Measurements from ENCODE around the gene CYP2R1.

The CYP2R1 gene

DNA sequence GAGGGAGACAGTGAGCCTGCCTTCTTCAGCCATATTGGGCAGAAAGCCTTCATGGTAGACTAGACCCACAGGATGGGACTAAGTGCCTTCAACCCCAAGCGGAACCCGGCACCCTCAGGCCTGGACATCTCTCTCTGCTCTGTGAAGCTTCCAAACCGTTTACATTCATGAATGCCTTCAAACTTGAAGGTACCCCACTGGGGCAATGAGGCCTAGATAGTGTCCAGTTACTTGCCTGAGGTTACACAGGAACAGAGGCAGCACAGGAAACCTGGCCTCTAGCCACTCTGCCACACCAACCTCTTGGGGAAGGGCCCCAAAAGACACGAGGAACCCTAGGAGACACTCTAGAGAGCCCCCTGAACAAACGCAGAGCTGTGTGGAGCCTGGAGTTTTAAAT, 14.5 kb upstream of the CYP2R1 start:
- no peak overlapping the region for H3K4me3 ChIP-seq (ENCODE audit: control insufficient read depth, low read depth, low read length)
- DNase-seq (ENCODE audit: low read depth), result no peak
- TF ChIP-seq, protein P1, sequence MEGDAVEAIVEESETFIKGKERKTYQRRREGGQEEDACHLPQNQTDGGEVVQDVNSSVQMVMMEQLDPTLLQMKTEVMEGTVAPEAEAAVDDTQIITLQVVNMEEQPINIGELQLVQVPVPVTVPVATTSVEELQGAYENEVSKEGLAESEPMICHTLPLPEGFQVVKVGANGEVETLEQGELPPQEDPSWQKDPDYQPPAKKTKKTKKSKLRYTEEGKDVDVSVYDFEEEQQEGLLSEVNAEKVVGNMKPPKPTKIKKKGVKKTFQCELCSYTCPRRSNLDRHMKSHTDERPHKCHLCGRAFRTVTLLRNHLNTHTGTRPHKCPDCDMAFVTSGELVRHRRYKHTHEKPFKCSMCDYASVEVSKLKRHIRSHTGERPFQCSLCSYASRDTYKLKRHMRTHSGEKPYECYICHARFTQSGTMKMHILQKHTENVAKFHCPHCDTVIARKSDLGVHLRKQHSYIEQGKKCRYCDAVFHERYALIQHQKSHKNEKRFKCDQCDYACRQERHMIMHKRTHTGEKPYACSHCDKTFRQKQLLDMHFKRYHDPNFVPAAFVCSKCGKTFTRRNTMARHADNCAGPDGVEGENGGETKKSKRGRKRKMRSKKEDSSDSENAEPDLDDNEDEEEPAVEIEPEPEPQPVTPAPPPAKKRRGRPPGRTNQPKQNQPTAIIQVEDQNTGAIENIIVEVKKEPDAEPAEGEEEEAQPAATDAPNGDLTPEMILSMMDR (conservative IDR thresholded peaks at IDR 0.05; ENCODE audit: control insufficient read depth, insufficient read depth, low read depth, low read length), result no peak

DNA sequence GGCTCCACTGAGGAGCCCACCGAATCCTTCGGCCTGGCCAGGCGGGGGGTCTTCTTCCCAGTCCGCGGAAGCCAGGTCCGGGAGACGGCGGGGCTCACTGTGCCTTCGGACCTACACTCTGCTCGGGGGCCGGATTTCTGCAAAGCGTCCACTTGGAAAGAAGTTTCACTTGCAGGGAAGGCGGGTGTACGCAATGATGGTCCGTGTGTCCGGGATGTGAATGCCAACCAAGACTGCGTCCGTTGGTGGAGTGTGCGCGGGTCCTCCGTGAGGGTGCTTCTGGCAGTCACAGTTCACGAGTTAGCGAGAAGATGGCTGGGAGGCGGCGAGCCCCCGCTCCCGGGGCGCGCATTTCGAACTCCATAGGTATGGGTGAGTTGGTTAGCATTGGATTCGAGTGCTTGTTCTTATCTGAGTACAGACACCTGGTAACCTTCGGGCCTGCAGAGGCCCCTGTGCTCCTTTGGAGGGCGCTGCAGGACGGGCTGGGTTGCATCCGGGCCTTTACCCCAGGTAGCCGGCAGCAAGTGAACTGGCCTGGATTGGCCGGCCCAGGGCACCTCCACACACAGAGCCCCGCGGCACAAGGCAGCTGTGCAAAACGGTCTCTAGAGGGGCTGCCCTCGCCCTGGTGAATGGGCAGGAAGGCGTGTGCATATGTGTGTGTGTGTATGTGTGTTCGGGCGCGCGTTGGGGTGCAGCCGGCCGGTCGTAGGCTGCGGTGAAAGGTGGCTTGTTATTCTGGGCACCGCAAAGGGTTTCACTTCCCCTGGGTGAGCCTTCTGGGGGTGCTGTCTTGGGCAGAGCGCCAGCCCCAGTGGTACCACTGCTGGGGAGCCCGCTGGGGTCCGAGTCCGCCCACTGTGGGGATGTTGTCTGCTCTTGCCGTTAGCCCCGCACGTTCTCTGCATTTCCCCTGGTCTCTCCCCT, 13.3 kb upstream of the CYP2R1 start:
- DNase-seq (ENCODE audit: low read depth), result peak; percentile 23
- peak overlapping the region; percentile 53 for H3K4me3 ChIP-seq (ENCODE audit: control insufficient read depth, low read depth, low read length)
- TF ChIP-seq, protein P1 (conservative IDR thresholded peaks at IDR 0.05; ENCODE audit: control insufficient read depth, insufficient read depth, low read depth, low read length), result peak; percentile 37

DNA sequence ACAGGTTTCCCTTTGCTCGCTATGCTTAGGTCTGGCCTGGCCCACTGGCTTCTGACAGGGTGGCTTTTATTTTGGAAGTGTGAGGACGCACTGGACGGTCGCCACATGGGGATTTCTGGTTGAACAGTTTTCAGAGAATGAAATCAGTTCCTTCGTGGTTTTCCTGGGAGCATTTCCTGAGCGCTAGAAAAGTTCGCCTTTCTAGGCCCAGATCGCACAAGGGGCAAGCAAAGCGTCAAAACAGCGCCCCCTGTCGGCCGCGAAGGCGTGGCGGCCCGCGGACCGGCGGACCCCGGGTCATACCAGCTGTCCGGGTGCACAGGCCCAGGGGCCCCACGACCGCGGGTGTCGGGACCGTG, 12.7 kb upstream of the CYP2R1 start:
- peak; percentile 57 for DNase-seq (ENCODE audit: low read depth)
- TF ChIP-seq, protein P1 (conservative IDR thresholded peaks at IDR 0.05; ENCODE audit: control insufficient read depth, insufficient read depth, low read depth, low read length), result peak; percentile 63
- H3K4me3 ChIP-seq (ENCODE audit: control insufficient read depth, low read depth, low read length), result peak overlapping the region; percentile 53

DNA sequence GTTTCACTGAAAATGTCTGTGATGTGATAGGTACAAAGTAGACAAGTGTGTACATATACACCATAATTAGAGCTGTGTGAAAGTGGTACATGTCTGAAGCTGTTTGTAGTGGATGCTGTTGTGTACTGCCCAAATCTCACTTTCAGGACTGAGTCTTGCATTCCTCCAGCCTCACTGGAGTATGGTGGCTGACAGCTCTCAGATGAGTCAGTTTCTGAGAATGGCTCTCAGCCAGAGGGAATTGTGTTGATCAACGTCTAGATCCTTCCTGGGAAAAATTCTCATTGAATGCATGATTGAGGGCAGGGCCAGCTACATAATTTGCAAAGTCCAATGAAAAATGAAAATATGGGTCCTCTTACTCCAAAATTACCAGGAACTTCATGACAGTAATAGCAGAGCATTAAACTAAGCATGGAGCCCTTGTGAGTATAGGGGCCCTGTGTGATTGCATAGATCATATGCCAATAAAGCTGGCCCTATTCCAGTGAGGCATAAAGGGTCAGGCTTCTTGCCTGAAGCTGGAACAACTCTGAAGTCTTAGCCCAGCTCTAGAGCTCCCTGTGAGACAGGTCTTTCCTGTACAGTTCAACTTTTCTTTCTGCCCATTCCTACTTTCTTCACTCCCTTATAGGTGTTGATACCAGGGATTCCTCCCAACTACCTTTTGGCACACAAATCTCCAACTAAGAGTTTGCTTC, 10.8 kb upstream of the CYP2R1 start:
- TF ChIP-seq, protein P1 (conservative IDR thresholded peaks at IDR 0.05; ENCODE audit: control insufficient read depth, insufficient read depth, low read depth, low read length), result no peak
- H3K4me3 ChIP-seq (ENCODE audit: control insufficient read depth, low read depth, low read length), result no peak overlapping the region
- DNase-seq (ENCODE audit: low read depth), result peak; percentile 81

DNA sequence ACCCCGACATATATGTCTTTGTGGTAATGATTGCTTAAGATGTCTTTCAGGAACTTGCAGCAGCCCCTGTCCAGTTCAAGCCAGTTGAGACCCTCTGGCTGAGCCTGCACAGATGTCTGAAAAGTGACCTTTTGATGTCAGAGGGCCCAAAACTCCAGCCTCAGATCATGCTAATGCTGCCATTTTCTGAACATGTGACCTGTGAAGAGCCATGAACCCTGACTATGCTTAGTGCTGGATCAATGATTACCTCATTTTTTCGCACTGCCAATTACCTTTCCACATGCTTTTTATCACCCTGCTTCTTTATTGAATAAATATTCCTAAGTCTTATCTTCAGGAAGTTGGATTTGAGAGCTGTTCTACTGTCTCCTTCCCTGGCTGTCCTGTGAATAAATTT, 6.9 kb upstream of the CYP2R1 start:
- DNase-seq (ENCODE audit: low read depth), result no peak
- H3K4me3 ChIP-seq (ENCODE audit: control insufficient read depth, low read depth, low read length), result no peak overlapping the region
- TF ChIP-seq, protein P1 (conservative IDR thresholded peaks at IDR 0.05; ENCODE audit: control insufficient read depth, insufficient read depth, low read depth, low read length), result no peak

DNA sequence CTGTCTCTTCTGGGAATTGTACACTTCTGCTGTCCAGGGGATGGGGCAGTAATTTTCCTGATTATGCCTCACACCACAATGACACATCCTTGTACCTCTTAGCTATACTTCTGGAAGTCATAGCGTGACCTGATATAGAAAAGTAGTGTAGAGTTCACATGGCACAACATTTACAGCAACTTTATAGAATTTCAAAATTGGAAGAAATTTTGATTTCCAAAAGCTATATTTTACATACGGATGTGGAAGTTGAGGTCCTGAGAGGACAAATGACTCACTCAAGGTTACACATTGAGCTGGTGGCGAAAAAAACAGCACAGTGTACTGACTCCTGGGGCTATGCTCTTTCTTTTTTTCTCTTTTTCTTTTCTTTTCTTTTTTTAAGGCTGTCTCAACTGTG, 6.3 kb upstream of the CYP2R1 start:
- TF ChIP-seq, protein P1 (conservative IDR thresholded peaks at IDR 0.05; ENCODE audit: control insufficient read depth, insufficient read depth, low read depth, low read length), result no peak
- DNase-seq (ENCODE audit: low read depth), result no peak
- H3K4me3 ChIP-seq (ENCODE audit: control insufficient read depth, low read depth, low read length), result no peak overlapping the region
